HEK293T (cell line): ENCODE data around the gene TMTC1.

Experiments
- ARNT ChIP-seq: fragments of 450-650 bp; IDR thresholded peaks from 2 replicates; pipeline ENCODE4 v1.6.1; 2017; ENCODE audit warnings: mild to moderate bottlenecking
- BHLHE40 ChIP-seq: fragments of 450-650 bp; IDR thresholded peaks from 2 replicates; pipeline ENCODE4 v1.6.1; 2016; ENCODE audit warnings: mild to moderate bottlenecking, moderate library complexity, borderline replicate concordance
- FOXM1 ChIP-seq: fragments of 450-650 bp; IDR thresholded peaks from 2 replicates; pipeline ENCODE4 v1.6.1; 2017; ENCODE audit warnings: mild to moderate bottlenecking, borderline replicate concordance
- LEF1 ChIP-seq: fragments of 450-650 bp; IDR thresholded peaks from 2 replicates; pipeline ENCODE4 v1.6.1; 2017; ENCODE audit warnings: mild to moderate bottlenecking, borderline replicate concordance
- SP1 ChIP-seq: fragments of 450-650 bp; IDR thresholded peaks from 2 replicates; pipeline ENCODE4 v1.6.1; 2017
- ZNF384 ChIP-seq: fragments of 450-650 bp; IDR thresholded peaks from 2 replicates; pipeline ENCODE4 v1.6.1; 2016

GRCh38 chr12:29492891-29493290 lies 290.9 kb downstream of the TMTC1 start:
- TF ChIP-seq SP1, result no peak
- TF ChIP-seq BHLHE40, result no peak
- no peak for TF ChIP-seq FOXM1
- no peak for TF ChIP-seq LEF1
- no peak for TF ChIP-seq ZNF384
- TF ChIP-seq ARNT, result no peak
